Testis (tissue), 3 donors: ENCODE measurements around the gene TRPV6. TPM values are rescaled to one million over a fixed set of nuclear protein-coding genes. Genes with fewer than 3 reads are reported as not detected.

Source experiments
- DNase-seq: peaks from one replicate; pipeline ENCODE4 v3.0.0-alpha.2; 2019
- H3K27ac ChIP-seq, 2 donors: fragments of 200-600 bp; sonication (generic); one replicate each; pipeline ENCODE4 v1.5.1; 2019
- H3K27me3 ChIP-seq: fragments of 200-600 bp; sonication (generic); one replicate; pipeline ENCODE4 v1.5.1; 2019
- H3K36me3 ChIP-seq: fragments of 200-600 bp; sonication (generic); one replicate; pipeline ENCODE4 v1.5.1; 2017; ENCODE audit warnings: low read depth; ENCODE audit errors: missing control alignments
- H3K4me1 ChIP-seq: fragments of 200-600 bp; sonication (generic); one replicate; pipeline ENCODE4 v1.5.1; 2019
- H3K4me3 ChIP-seq, 2 donors: fragments of 200-600 bp; sonication (generic); one replicate each; pipeline ENCODE4 v1.5.1; 2017 to 2019
- H3K9me3 ChIP-seq: fragments of 200-600 bp; sonication (generic); one replicate; pipeline ENCODE4 v1.5.1; 2017
- POLR2A ChIP-seq: fragments of 450-650 bp; IDR thresholded peaks from one replicate; pipeline ENCODE4 v1.6.1; 2017; ENCODE audit warnings: antibody characterized with exemption, mild to moderate bottlenecking, moderate library complexity
- WGBS, 2 donors: methylation state at CpG; one replicate each; pipeline ENCODE4 v1.1.5; 2018; 5-methylcytosine and 5-hydroxymethylcytosine counted together
- intact Hi-C: fragments of 100-400 bp; cut with DNase I; formaldehyde crosslinking; loops from one replicate; pipeline ENCODE4 v1.15.1; 2023; ENCODE audit warnings: low total_unique reads
- polyA plus RNA-seq: library from polyadenylated mRNA; stranded (reverse); fragments of 350-450 nt; fragmentation: Illumina TruSeq; extraction: RNeasy Lipid Tissue Mini Kit (QIAGEN cat#74804); gene quantifications from one replicate; pipeline ENCODE4 v1.2.3, GENCODE V29; 2014; ENCODE audit warnings: low read depth, low replicate concordance; ENCODE audit not compliant: insufficient read depth
- total RNA-seq, 2 donors: library from RNA; depleted of rRNA; stranded (reverse); fragments of >200 nt; gene quantifications; one replicate each; pipeline ENCODE4 v1.2.3, GENCODE V29; 2016
- TF ChIP-seq, protein P1 (sequence below), 3 experiments: fragments of 450-650 bp in 2 of 3; fragments of 200-600 bp in 1 of 3; sonication (generic) in 1 of 3; IDR thresholded peaks; one replicate each; pipeline ENCODE4 v1.5.1; 2016 to 2019; ENCODE audit warnings: antibody characterized with exemption in 3 of 3, mild to moderate bottlenecking in 2 of 3, moderate library complexity in 1 of 3

TRPV6 gene
- total and polyA plus RNA-seq, 3 donors from 2014 or later, result 2.2 to 4.5 (median 2.6) TPM

DNA sequence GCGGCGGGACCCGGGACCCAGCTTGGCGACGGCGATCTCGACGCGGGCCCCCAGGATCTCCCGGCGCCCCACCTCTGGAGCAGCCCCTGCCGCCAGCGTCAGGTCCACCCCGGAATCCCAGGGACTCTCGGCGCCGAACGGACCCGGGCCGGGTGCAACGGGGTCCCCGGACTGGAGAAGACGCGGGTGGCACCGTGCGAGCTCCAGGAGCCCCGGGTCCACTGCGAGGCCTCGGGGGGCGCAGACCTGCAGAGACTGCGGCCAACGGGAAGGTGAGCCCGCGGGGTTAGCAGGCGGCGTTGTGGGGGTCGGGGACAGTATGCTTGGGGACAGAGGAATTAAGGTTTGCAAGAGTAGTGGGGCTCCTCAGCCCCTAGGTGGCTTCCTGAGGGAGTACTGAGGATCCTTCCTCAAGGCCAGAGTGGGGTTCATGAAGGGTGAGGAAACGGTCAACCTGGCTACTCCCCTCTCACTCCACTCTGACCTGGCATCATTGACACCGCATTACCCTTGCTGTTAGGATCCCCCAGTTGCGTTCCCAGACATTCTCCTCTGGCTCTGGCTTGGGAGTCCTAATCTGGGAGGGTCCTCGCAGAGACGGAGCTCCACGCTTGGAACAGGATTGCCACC, 30.3 kb downstream of the TRPV6 start:
- WGBS, 2 donors, result 4 to 13% methylated on average over 12 to 34 of the region's 43 CpGs
- intact Hi-C loops, result loop anchor here (10.0 kb wide), 1 partner anchor 360 kb away; no protein-coding TSS in a partner anchor
- no peak for DNase-seq
- Histone ChIP-seq H3K27me3 (no peaks in the 10 kb centered on the region), H3K36me3 (no peaks in the 10 kb centered on the region), H3K4me1 (peaks cover 7% of the 10 kb centered on the region), H3K27ac (peak overlapping the region; percentile 55 to 81), H3K4me3 (peak overlapping the region; percentile 70 to 76), H3K9me3 (no peaks in the 10 kb centered on the region)
- TF ChIP-seq, protein P1, sequence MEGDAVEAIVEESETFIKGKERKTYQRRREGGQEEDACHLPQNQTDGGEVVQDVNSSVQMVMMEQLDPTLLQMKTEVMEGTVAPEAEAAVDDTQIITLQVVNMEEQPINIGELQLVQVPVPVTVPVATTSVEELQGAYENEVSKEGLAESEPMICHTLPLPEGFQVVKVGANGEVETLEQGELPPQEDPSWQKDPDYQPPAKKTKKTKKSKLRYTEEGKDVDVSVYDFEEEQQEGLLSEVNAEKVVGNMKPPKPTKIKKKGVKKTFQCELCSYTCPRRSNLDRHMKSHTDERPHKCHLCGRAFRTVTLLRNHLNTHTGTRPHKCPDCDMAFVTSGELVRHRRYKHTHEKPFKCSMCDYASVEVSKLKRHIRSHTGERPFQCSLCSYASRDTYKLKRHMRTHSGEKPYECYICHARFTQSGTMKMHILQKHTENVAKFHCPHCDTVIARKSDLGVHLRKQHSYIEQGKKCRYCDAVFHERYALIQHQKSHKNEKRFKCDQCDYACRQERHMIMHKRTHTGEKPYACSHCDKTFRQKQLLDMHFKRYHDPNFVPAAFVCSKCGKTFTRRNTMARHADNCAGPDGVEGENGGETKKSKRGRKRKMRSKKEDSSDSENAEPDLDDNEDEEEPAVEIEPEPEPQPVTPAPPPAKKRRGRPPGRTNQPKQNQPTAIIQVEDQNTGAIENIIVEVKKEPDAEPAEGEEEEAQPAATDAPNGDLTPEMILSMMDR (IDR thresholded peaks at IDR 0.05), result no peak
- TF ChIP-seq POLR2A, result no peak

DNA sequence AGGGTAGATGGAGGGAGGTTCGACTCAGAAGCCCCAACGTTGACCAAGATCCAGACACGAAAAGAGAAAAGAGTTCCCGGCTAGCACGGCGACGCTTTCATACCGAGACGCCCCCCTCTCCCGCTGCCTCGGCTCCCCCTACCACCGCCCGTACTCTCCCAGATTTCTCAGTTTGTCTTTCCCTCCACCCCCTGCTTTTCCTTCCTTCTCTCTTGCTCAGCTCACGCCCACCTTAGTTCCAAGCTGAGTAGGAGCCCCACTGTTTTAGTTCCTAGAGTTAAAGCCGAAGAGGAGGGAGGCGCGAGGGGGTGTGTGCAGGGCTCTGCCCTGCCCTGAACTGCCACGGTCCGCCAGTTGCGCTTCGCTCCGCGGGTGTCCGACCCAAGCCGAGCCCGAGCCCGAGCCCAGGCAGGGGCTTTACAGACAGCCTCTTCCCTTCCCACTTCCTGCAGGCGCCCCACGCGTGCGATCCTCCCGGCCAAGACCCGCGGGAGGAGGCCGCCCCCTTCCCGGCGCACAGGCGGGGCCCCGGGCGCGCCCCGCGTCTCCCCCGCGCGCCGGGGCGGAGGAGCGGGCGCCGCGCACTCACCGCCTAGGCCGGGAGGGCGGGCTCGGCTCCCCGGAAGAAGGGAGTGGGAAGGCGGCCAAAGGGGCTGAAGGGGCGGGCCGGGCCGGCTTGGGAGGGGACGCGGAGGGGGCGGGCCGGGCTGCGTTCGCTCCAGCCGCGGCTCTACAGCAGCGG, 31.0 kb downstream of the TRPV6 start, which contains the start of gene EPHB6:
EPHB6 (plus strand) TSS at position 705 of the 742 bp plus-strand sequence. CDS start 8,152 bp downstream, outside the sequence.
- no peak for TF ChIP-seq POLR2A
- TF ChIP-seq, protein P1 (IDR thresholded peaks at IDR 0.05), result peak in 1 of 3 experiments; percentile 2
- peak; percentile 84 for DNase-seq
- peak within 1 kb of the TSS; percentile 70 to 76 for H3K4me3 ChIP-seq
- H3K36me3 ChIP-seq, result no peaks in the 10 kb centered on the region
- peaks cover 7% of the 10 kb centered on the region for H3K4me1 ChIP-seq
- H3K9me3 ChIP-seq, result no peaks in the 10 kb centered on the region
- H3K27me3 ChIP-seq, result no peaks in the 10 kb centered on the region
- intact Hi-C loops, result loop anchor here (10.0 kb wide), 1 partner anchor 360 kb away; no protein-coding TSS in a partner anchor
- peak within 1 kb of the TSS; percentile 55 to 81 for H3K27ac ChIP-seq
- 0 to 1% methylated on average over 30 to 52 of the region's 70 CpGs for WGBS, 2 donors

DNA sequence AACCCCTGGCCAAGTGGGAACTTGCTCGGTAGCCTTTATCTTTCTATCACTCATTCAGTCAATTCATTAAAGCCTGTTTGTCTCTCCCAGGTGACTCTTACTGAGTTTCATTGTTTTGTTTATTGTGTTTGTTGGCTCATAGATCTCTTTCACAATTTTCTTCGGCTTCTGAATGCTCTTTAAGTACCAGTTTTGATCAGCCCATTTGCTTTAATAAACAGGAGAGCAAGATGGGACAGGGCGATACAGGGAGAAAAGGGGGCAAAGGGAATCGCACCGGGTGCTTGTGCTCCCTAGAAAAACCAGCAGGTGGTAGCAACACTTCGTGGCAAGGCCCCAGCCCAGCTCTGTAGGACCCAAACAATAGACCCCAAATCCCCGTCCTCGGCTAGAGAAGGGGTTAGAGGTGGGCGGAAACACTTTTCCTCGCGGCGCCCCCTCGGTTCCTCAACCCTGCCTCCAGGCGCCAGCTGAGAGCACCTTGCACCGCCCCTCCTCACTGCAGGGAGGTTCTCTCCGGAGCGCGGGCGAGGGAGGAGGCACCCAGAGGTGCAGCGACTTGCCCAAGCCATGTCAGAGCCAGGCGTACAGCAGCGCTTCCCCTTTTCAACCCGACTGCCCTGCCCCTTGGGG, 31.7 kb downstream of the TRPV6 start:
- TF ChIP-seq, protein P1 (IDR thresholded peaks at IDR 0.05), result peak; percentile 63 to 82 (median 75)
- TF ChIP-seq POLR2A, result no peak
- Histone ChIP-seq H3K9me3 (no peaks in the 10 kb centered on the region), H3K27me3 (no peaks in the 10 kb centered on the region), H3K4me1 (peaks cover 7% of the 10 kb centered on the region), H3K4me3 (peak overlapping the region; percentile 70 to 76), H3K36me3 (no peaks in the 10 kb centered on the region), H3K27ac (peak overlapping the region in 1 of 2 donors; percentile 81)
- intact Hi-C loops, result loop anchor here (10.0 kb wide), 1 partner anchor 361 kb away; no protein-coding TSS in a partner anchor
- 0 to 1% methylated on average over 7 to 23 of the region's 23 CpGs for WGBS, 2 donors
- peak; percentile 80 for DNase-seq

DNA sequence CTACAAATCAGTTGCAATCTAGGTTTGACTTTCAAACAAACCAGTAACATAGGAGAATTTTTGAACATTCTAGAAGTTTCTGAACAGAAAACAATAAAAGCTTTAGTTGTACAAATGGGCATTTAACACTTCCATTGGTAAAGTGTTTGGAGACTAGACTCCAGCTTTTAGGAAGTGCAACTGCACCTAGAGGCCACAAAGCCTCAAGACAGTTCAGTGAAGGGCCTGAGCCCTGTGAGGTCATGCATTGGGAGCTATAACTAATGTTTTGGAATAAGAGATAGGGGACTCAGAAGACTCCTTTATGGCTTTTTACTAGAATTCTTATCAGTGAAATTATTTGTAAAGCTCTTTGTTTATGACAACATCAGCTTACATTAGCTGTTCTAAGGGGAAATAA, 33.6 kb downstream of the TRPV6 start:
- H3K4me1 ChIP-seq, result peaks cover 7% of the 10 kb centered on the region
- H3K4me3 ChIP-seq, result no peak overlapping the region
- no peaks in the 10 kb centered on the region for H3K36me3 ChIP-seq
- no peak overlapping the region for H3K27ac ChIP-seq
- TF ChIP-seq, protein P1 (IDR thresholded peaks at IDR 0.05), result no peak
- TF ChIP-seq POLR2A, result no peak
- no peaks in the 10 kb centered on the region for H3K27me3 ChIP-seq
- no peaks in the 10 kb centered on the region for H3K9me3 ChIP-seq
- intact Hi-C loops, result loop anchor here (10.0 kb wide), 1 partner anchor 363 kb away; no protein-coding TSS in a partner anchor
- no peak for DNase-seq
